ENCODE results near the gene CEP89. TPM values are rescaled to one million over a fixed set of nuclear protein-coding genes. Genes with fewer than 3 reads are reported as not detected.

The CEP89 gene
- total RNA-seq, 1 donor from 2014 or later: 9.2 TPM

GRCh38 chr19:32828139-32828538 is 143.6 kb downstream of the CEP89 start:
- intact Hi-C loops (cut with micrococcal nuclease): no loop called here
- no peak for ATAC-seq
- DNase-seq: no peak

Other genes starting within 250 kb of the CEP89 start
- gene SLC7A9, start 102.2 kb downstream of the CEP89 start, total RNA-seq: not detected
- gene FAAP24, start 284 bp upstream of the CEP89 start, total RNA-seq: not detected
- 2.4 TPM for gene RHPN2, start 92.9 kb upstream of the CEP89 start, total RNA-seq
- 5.4 TPM for gene GPATCH1, start 109.2 kb upstream of the CEP89 start, total RNA-seq
- gene WDR88, start 160.2 kb upstream of the CEP89 start, total RNA-seq: not detected
- 19.5 TPM for gene LRP3, start 222.4 kb upstream of the CEP89 start, total RNA-seq

Measured in left ventricle myocardium superior (tissue), 1 donor.